SIG-M5 (cell line): ENCODE results near the gene GRM3.

Experiments used
- DNase-seq: peaks from one replicate; lab custom pipeline; 2025; lab: John Stamatoyannopoulos, UW

Gene GRM3

GRCh38 chr7:86900886-86901285 is 257.2 kb downstream of the GRM3 start:
- no peak for DNase-seq

GRCh38 chr7:86904949-86905834 is 261.5 kb downstream of the GRM3 start:
- DNase-seq: no peak

- no peak for DNase-seq
Observed at GRCh38 chr7:86908948-86909347, 265.2 kb downstream of the GRM3 start.

GRCh38 chr7:86911659-86912058 is 267.9 kb downstream of the GRM3 start:
- no peak for DNase-seq

- DNase-seq: no peak
Observed at GRCh38 chr7:86913709-86914108, 270.0 kb downstream of the GRM3 start.
